Measurements from ENCODE around the gene CHCHD10.

CHCHD10 gene

DNA sequence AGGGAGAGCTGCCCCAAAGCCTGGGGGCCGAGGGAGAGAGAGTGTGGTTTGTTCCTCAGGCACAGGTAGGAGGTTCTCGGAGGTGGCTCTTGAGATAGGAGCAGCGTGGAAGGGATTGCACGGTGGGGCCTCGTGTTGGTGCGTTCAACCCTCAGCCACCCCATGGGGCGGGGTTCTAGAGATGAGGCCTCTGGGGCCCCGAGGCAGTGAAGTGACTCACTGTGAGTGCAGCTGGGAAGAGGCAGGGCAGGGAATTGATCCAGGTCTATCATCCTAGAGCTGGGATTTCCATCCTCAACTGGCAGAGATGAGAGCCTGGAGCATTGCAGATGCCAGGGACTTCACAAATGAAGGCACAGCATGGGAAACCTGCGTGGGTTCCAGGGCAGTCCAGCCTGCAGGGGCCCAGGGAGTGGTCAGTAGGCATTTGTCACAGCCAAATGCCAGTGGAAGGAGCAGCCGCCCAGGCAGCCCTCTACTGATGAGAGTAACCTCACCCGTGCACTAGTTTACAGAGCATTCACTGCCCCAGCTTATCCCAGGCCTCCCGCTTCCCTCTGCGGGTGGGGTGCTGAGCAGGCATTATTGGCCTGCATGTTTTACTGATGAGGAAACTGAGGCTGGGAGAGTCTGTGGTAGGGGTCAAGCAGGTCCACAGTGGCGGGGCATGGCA, 13.9 kb upstream of the CHCHD10 start:
- TF ChIP-seq ZFX (IDR thresholded peaks at IDR 0.05; ENCODE audit: borderline replicate concordance) = no peak
- no peak for TF ChIP-seq CTCF (IDR thresholded peaks at IDR 0.05)
- no peak overlapping the region for H3K27ac ChIP-seq

DNA sequence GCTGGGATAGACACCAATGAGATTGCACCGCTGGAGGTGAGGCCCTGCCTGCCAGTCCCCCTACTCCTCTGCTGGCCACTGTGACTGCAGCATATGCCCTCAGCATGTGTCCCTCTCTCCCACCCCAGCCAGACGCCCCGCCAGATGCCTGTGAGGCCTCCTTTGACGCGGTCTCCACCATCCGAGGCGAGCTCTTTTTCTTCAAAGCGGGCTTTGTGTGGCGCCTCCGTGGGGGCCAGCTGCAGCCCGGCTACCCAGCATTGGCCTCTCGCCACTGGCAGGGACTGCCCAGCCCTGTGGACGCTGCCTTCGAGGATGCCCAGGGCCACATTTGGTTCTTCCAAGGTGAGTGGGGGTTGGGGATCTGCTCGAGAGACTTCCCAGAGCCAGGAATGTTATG, 13.3 kb upstream of the CHCHD10 start:
- H3K27ac ChIP-seq = no peak overlapping the region
- TF ChIP-seq ZFX (IDR thresholded peaks at IDR 0.05; ENCODE audit: borderline replicate concordance) (no peak), CTCF (IDR thresholded peaks at IDR 0.05) (no peak)

DNA sequence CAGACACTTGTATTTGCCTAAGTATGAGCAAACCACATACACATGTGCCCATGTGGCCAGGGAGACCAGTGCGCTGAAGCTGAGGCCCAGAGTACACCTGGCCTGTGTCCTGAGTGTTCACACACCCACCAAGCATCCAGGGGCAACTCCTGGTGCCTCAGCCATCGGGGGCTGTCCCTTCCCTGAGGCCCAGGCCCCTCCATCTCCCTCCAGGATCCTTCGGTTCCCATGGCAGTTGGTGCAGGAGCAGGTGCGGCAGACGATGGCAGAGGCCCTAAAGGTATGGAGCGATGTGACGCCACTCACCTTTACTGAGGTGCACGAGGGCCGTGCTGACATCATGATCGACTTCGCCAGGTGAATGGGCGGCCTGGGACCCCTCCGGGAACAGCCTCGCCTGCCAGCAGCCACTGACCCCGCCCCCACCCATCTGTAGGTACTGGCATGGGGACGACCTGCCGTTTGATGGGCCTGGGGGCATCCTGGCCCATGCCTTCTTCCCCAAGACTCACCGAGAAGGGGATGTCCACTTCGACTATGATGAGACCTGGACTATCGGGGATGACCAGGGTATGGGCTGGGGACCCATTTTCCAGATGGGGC, 12.5 kb upstream of the CHCHD10 start:
- no peak for TF ChIP-seq ZFX (IDR thresholded peaks at IDR 0.05; ENCODE audit: borderline replicate concordance)
- TF ChIP-seq CTCF (IDR thresholded peaks at IDR 0.05) = no peak

GRCh38 chr22:23779731-23780130, 12.0 kb upstream of the CHCHD10 start:
- no peak overlapping the region for H3K27ac ChIP-seq
- TF ChIP-seq ZFX (IDR thresholded peaks at IDR 0.05; ENCODE audit: borderline replicate concordance) = no peak
- TF ChIP-seq CTCF (IDR thresholded peaks at IDR 0.05) = no peak

More for the DNA sequence above, 12.5 kb upstream of the CHCHD10 start:
- H3K27ac ChIP-seq = no peak overlapping the region

DNA sequence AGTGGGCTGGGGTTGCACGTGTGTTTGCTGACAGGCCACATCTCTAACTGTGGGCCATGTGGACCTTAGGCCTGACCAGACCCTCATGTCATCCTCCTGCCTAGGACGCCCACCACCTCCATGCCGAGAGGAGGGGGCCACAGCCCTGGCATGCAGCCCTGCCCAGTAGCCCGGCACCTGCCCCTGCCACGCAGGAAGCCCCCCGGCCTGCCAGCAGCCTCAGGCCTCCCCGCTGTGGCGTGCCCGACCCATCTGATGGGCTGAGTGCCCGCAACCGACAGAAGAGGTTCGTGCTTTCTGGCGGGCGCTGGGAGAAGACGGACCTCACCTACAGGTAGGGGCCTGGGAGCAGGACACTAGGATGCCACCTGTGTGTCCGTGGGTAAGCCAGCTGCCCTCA, 11.3 kb upstream of the CHCHD10 start:
- TF ChIP-seq CTCF (IDR thresholded peaks at IDR 0.05) (no peak), ZFX (IDR thresholded peaks at IDR 0.05; ENCODE audit: borderline replicate concordance) (no peak)
- H3K27ac ChIP-seq = no peak overlapping the region

GRCh38 chr22:23778577-23778900, 10.8 kb upstream of the CHCHD10 start:
- H3K27ac ChIP-seq = no peak overlapping the region
- TF ChIP-seq CTCF (IDR thresholded peaks at IDR 0.05) = no peak
- no peak for TF ChIP-seq ZFX (IDR thresholded peaks at IDR 0.05; ENCODE audit: borderline replicate concordance)

- no peak overlapping the region for H3K27ac ChIP-seq
- no peak for TF ChIP-seq ZFX (IDR thresholded peaks at IDR 0.05; ENCODE audit: borderline replicate concordance)
- no peak for TF ChIP-seq CTCF (IDR thresholded peaks at IDR 0.05)
Measured at GRCh38 chr22:23777776-23778576, 10.2 kb upstream of the CHCHD10 start.

All from 22Rv1 (cell line).